MM.1S (cell line): Measurements from ENCODE around the gene TPI1.

Source experiments
- DNase-seq: peaks from one replicate; pipeline ENCODE4 v3.0.0-alpha.2; 2015
- H2AFZ ChIP-seq: fragments of 300-600 bp; sonication (generic); 2 replicates; pipeline ENCODE4 v1.6.0; 2016; ENCODE audit warnings: antibody characterized with exemption, low read length
- H3F3A ChIP-seq: fragments of 300-600 bp; sonication (generic); 2 replicates; pipeline ENCODE4 v1.6.1; 2016; ENCODE audit warnings: mild to moderate bottlenecking, antibody characterized with exemption, low read length, moderate library complexity, mixed read lengths; ENCODE audit not compliant: insufficient read depth
- H3K27ac ChIP-seq: fragments of 300-600 bp; sonication (generic); 2 replicates; pipeline ENCODE4 v1.5.1; 2016; ENCODE audit warnings: mild to moderate bottlenecking, low read length
- H3K27me3 ChIP-seq: fragments of 300-600 bp; sonication (generic); replicated peaks from 2 replicates; pipeline ENCODE4 v1.6.0; 2016; ENCODE audit warnings: low read length; ENCODE audit not compliant: insufficient read depth
- H3K36me3 ChIP-seq: fragments of 300-600 bp; sonication (generic); replicated peaks from 2 replicates; pipeline ENCODE4 v1.6.1; 2016; ENCODE audit warnings: mild to moderate bottlenecking, low read length, mixed read lengths; ENCODE audit not compliant: insufficient read depth
- H3K4me1 ChIP-seq: fragments of 300-600 bp; sonication (generic); 2 replicates; pipeline ENCODE4 v1.6.1; 2016; ENCODE audit warnings: low read length, mixed read lengths
- H3K4me2 ChIP-seq: fragments of 300-600 bp; sonication (generic); 2 replicates; pipeline ENCODE4 v1.6.0; 2016; ENCODE audit warnings: low read depth, low read length
- H3K4me3 ChIP-seq: fragments of 300-600 bp; sonication (generic); 2 replicates; pipeline ENCODE4 v1.5.1; 2016; ENCODE audit warnings: low read length, mixed read lengths
- H3K79me2 ChIP-seq: fragments of 300-600 bp; sonication (generic); 2 replicates; pipeline ENCODE4 v1.6.1; 2016; ENCODE audit warnings: mixed run types, low read length, mixed read lengths
- H3K9ac ChIP-seq: fragments of 300-600 bp; sonication (generic); 2 replicates; pipeline ENCODE4 v1.6.1; 2016; ENCODE audit warnings: low read length, mixed read lengths
- H3K9me2 ChIP-seq: fragments of 300-600 bp; sonication (generic); replicated peaks from 2 replicates; pipeline ENCODE4 v1.6.1; 2016; ENCODE audit warnings: mild to moderate bottlenecking, low read length, mixed read lengths; ENCODE audit not compliant: insufficient read depth
- H3K9me3 ChIP-seq: fragments of 300-600 bp; sonication (generic); replicated peaks from 2 replicates; pipeline ENCODE4 v1.6.1; 2016; ENCODE audit warnings: mild to moderate bottlenecking, low read length, mixed read lengths; ENCODE audit not compliant: insufficient read depth
- H4K20me1 ChIP-seq: fragments of 300-600 bp; sonication (generic); 2 replicates; pipeline ENCODE4 v1.6.1; 2016; ENCODE audit warnings: mild to moderate bottlenecking, low read length, moderate library complexity, mixed read lengths; ENCODE audit not compliant: insufficient read depth
- EZH2 ChIP-seq: fragments of 300-600 bp; sonication (generic); optimal IDR thresholded peaks from 2 replicates; pipeline ENCODE3; 2017; ENCODE audit warnings: low read depth, mild to moderate bottlenecking, antibody characterized with exemption, low read length, mixed read lengths
- EZH2phosphoT487 ChIP-seq: fragments of 300-600 bp; sonication (generic); IDR thresholded peaks from 2 replicates; pipeline ENCODE4 v1.6.1; 2018; ENCODE audit warnings: antibody characterized with exemption, low read length
- TF ChIP-seq, protein P1 (sequence below): fragments of 300-600 bp; sonication (generic); IDR thresholded peaks from 2 replicates; pipeline ENCODE4 v1.5.1; 2016; ENCODE audit warnings: antibody characterized with exemption, low read length, mixed read lengths

TPI1 gene

DNA sequence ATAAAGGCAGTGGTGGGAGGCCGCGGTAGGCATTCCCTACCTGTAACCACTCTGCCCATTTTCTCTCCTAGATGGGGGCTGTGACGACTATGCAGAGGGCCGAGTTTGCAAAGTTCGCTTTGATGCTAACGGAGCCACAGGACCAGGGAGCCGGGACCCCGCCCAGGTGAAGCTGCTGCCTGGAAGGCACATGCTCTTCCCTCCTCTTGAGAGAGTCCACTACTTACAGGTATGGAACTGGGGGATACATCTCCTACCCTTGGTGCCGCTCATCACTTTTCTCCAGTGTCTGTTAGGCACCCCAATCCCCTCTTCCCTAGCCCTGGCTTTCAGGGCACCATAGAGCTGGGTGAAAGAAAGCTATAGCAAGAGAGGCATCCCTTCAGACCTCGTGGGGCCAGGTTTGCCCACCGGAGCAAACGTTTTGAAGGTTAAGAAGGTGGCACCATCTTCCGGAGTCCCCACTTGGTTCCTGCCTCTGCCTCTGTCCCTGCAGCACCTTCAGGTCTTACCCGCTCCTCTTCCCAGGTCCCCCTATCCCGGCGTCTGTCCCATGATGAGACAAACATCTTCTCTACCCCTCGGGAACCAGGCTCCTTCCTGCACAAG lies 41.1 kb upstream of the TPI1 start:
- H2AFZ ChIP-seq: no peak overlapping the region
- peaks cover 93% of the 10 kb centered on the region for H3K27me3 ChIP-seq
- H3K4me1 ChIP-seq: peaks cover 4% of the 10 kb centered on the region; the same call in 1 of the 2 replicates
- no peaks in the 10 kb centered on the region for H3K9me3 ChIP-seq
- H3K9ac ChIP-seq: no peak overlapping the region
- H3K27ac ChIP-seq: no peak overlapping the region
- TF ChIP-seq, protein P1, sequence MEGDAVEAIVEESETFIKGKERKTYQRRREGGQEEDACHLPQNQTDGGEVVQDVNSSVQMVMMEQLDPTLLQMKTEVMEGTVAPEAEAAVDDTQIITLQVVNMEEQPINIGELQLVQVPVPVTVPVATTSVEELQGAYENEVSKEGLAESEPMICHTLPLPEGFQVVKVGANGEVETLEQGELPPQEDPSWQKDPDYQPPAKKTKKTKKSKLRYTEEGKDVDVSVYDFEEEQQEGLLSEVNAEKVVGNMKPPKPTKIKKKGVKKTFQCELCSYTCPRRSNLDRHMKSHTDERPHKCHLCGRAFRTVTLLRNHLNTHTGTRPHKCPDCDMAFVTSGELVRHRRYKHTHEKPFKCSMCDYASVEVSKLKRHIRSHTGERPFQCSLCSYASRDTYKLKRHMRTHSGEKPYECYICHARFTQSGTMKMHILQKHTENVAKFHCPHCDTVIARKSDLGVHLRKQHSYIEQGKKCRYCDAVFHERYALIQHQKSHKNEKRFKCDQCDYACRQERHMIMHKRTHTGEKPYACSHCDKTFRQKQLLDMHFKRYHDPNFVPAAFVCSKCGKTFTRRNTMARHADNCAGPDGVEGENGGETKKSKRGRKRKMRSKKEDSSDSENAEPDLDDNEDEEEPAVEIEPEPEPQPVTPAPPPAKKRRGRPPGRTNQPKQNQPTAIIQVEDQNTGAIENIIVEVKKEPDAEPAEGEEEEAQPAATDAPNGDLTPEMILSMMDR: no peak
- no peak for TF ChIP-seq EZH2phosphoT487
- no peak for TF ChIP-seq EZH2
- H3F3A ChIP-seq: no peaks in the 10 kb centered on the region
- H3K36me3 ChIP-seq: no peaks in the 10 kb centered on the region
- no peak overlapping the region for H3K4me3 ChIP-seq
- H3K79me2 ChIP-seq: no peaks in the 10 kb centered on the region
- no peak overlapping the region for H3K4me2 ChIP-seq
- no peaks in the 10 kb centered on the region for H4K20me1 ChIP-seq
- no peak for DNase-seq
- no peaks in the 10 kb centered on the region for H3K9me2 ChIP-seq

DNA sequence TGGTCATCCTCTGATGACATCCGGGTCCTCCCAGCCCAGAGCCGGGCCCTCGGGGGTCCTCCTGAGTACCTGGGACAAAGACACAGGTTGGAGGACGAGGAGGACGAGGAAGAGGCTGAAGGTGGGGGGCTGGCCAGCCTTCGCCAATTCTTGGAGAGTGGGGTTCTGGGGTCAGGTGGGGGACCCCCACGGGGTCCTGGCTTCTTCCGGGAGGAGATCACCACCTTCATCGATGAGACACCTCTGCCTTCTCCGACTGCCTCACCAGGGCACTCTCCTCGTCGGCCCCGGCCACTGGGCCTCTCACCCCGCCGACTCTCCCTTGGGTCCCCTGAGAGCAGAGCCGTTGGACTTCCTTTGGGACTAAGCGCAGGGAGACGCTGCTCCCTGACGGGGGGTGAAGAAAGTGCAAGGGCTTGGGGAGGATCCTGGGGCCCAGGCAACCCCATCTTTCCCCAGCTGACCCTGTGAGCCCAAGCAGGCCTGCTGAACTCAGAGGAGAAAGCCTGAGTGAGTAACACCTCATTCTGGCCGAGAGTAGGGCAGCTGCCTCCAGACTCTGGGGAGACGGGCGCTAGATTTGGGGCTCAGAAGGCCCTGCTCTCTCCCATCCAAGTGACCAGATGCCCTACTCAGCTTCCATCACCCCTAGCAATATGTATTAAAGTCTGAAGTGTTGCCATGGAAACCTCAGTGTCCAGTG lies 40.4 kb upstream of the TPI1 start:
- H3K4me3 ChIP-seq: no peak overlapping the region
- DNase-seq: no peak
- H3K9me3 ChIP-seq: no peaks in the 10 kb centered on the region
- no peaks in the 10 kb centered on the region for H3F3A ChIP-seq
- no peak overlapping the region for H3K27ac ChIP-seq
- H3K9me2 ChIP-seq: no peaks in the 10 kb centered on the region
- no peak for TF ChIP-seq EZH2
- TF ChIP-seq, protein P1: no peak
- no peak for TF ChIP-seq EZH2phosphoT487
- H3K36me3 ChIP-seq: no peaks in the 10 kb centered on the region
- no peak overlapping the region for H2AFZ ChIP-seq
- no peak overlapping the region for H3K9ac ChIP-seq
- no peak overlapping the region for H3K4me2 ChIP-seq
- H4K20me1 ChIP-seq: no peaks in the 10 kb centered on the region
- H3K79me2 ChIP-seq: no peaks in the 10 kb centered on the region
- peaks cover 4% of the 10 kb centered on the region; the same call in 1 of the 2 replicates for H3K4me1 ChIP-seq
- H3K27me3 ChIP-seq: peaks cover 96% of the 10 kb centered on the region

DNA sequence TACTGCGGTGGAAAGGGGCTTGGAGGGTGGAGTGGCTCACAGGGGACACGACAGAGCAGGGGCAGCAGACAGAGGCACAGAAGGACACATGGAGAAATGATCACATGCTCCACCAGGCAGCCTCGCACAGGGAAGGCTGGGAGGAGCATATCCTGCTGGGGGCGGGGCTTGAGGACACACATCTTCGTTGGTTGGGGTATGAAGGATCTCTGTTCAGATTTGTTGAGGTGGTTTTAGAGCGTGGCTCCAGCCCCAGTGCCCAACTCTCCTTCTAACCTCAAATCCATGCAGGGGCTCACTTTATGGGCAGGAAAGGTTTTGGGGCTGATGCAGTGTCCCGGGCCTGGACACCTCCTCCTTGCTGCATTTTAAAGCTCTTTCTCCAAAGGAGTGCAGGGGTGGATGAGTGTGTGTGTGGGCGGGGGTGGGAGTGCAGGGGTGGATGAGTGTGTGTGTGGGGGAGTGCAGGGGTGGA lies 39.9 kb upstream of the TPI1 start:
- H3K79me2 ChIP-seq: no peaks in the 10 kb centered on the region
- DNase-seq: no peak
- no peaks in the 10 kb centered on the region for H3K36me3 ChIP-seq
- H3K4me3 ChIP-seq: no peak overlapping the region
- TF ChIP-seq, protein P1: no peak
- no peak for TF ChIP-seq EZH2
- TF ChIP-seq EZH2phosphoT487: no peak
- no peak overlapping the region for H3K9ac ChIP-seq
- no peak overlapping the region for H3K27ac ChIP-seq
- no peak overlapping the region for H2AFZ ChIP-seq
- H3K4me2 ChIP-seq: no peak overlapping the region
- H3F3A ChIP-seq: no peaks in the 10 kb centered on the region
- peaks cover 95% of the 10 kb centered on the region for H3K27me3 ChIP-seq
- H4K20me1 ChIP-seq: no peaks in the 10 kb centered on the region
- H3K9me3 ChIP-seq: no peaks in the 10 kb centered on the region
- peaks cover 4% of the 10 kb centered on the region; the same call in 1 of the 2 replicates for H3K4me1 ChIP-seq
- no peaks in the 10 kb centered on the region for H3K9me2 ChIP-seq
